Keratinocyte (primary cell): ENCODE results near the gene PSMB5.

Source experiments
- CTCF ChIP-seq, 3 experiments: IDR thresholded peaks in 1 of 3; conservative IDR thresholded peaks in 1 of 3; optimal IDR thresholded peaks in 1 of 3; 2 replicates in 2 of 3; 3 replicates in 1 of 3; pipeline versions ENCODE3 to v1.5.1; 2011; ENCODE audit warnings: low read length in 3 of 3, mild to moderate bottlenecking in 3 of 3, moderate library complexity in 2 of 3, control low read depth in 1 of 3, inconsistent platforms in 1 of 3; ENCODE audit not compliant: insufficient read depth in 2 of 3; ENCODE audit errors: extremely low read depth in 1 of 3
- EZH2 ChIP-seq: IDR thresholded peaks from one replicate; pipeline ENCODE4 v1.6.1; 2012; ENCODE audit warnings: inconsistent platforms, mild to moderate bottlenecking, low read length, moderate library complexity

DNA sequence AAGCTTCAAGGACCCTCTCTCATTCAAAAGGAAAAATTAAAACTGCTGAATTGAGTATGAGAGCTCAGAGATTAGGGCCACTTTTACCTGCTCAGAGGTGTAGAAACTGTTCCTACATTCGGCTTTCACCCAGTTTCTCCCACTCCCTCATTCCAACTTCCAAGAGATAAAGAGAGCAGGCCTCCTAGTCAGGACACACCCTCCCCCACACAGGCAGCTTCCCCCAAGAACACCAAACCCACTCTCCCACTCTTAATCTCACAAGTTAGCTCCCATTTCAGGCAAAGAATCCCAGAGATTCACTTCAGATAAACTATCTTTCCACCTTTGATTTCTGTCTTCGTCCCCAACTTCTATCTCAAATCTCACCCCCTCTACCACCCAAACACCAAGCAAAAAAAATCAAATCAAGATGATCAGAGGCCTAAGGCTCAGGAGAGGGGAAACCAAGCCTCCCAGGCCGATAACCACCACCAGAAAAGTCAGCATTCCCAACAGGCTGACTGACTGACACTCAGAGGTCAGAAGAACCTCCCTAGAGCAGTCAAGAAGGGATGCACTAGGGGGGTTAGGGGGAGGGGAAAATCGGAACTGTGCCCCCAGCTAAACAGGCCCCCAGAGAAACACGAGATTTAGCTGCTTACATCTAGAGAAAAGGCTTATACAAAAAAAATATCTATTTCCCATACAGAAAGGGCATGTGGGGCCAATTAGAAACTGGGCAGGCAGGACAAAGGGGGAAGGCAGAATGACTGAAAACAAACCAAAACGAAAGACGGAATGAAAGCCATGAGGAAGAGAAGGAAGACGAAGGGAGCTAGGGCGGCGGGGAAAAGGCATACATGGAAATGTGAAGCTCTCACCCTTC is 35.8 kb upstream of the PSMB5 start:
- TF ChIP-seq CTCF (optimal IDR thresholded peaks at IDR 0.05 in 1 of 3, IDR thresholded peaks at IDR 0.05 in 1 of 3, conservative IDR thresholded peaks at IDR 0.05 in 1 of 3; ENCODE audit: extremely low read depth in 1 of 3, insufficient read depth in 2 of 3, low read length in 3 of 3) (no peak), EZH2 (no peak)
